NCI-H1092 (cell line): ENCODE measurements around the gene STUB1.
A peak's percentile ranks its signal among the peaks of the same experiment; 100 is the strongest.
"Not testable (repeated sequence)": the region's sequence is repeated elsewhere in the genome, so short reads cannot be mapped to it uniquely, and the experiment has no call there.

Source experiments
- DNase-seq: peaks from one replicate; lab custom pipeline; 2025; lab: John Stamatoyannopoulos, UW

The STUB1 gene

DNA sequence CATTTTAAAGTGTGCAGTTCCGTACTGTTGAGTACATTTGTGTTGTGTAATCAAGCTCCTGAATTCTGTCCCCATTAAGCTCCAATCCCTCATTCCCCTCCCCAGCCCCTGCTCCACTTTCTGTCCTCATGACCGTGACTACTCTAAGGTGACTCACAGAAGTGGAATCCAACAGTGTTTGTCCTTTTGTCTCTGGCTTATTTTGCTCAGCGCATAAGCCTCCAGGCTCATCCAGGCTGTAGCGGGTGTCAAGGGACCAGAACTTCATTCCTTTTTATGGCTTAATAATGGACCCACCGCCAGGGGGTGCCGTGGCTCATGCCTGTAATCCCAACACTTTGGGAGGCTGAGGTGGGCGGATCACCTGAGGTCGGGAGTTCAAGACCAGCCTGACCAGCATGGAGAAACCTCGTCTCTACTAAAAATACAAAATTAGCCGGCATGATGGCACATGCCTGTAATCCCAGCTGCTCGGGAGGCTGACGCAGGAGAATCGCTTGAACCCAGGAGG is 32.6 kb downstream of the STUB1 start:
- DNase-seq: not testable (repeated sequence)

GRCh38 chr16:714079-714478 is 33.9 kb downstream of the STUB1 start:
- no peak for DNase-seq

GRCh38 chr16:714558-715476 is 34.6 kb downstream of the STUB1 start, which contains the start of gene METRN:
Gene METRN (plus strand): TSS chr16:715118. CDS start chr16:715290, 172 bp downstream.
- peak; percentile 66 for DNase-seq

DNA sequence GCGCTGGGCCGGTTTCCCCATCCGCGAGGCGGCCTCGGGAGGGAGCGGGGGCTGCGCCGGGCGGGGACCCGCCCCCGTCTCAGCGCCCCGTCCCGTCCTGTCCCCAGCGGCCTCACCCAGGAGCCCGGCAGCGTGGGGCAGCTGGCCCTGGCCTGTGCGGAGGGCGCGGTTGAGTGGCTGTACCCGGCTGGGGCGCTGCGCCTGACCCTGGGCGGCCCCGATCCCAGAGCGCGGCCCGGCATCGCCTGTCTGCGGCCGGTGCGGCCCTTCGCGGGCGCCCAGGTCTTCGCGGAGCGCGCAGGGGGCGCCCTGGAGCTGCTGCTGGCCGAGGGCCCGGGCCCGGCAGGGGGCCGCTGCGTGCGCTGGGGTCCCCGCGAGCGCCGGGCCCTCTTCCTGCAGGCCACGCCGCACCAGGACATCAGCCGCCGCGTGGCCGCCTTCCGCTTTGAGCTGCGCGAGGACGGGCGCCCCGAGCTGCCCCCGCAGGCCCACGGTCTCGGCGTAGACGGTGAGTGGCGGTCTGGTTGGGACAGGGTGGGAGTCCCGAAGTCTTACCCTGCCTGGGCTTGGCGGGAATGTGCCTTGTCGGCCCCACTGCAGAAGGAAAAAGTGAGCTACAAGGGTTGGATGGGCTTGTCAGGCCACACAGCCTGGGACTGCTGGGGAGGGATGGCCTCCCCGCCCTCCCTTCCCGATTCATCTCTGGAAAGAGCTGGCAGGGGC is 35.4 kb downstream of the STUB1 start:
- no peak for DNase-seq

- peak; percentile 36 for DNase-seq
Observed at GRCh38 chr16:716200-716568, 36.0 kb downstream of the STUB1 start.

DNA sequence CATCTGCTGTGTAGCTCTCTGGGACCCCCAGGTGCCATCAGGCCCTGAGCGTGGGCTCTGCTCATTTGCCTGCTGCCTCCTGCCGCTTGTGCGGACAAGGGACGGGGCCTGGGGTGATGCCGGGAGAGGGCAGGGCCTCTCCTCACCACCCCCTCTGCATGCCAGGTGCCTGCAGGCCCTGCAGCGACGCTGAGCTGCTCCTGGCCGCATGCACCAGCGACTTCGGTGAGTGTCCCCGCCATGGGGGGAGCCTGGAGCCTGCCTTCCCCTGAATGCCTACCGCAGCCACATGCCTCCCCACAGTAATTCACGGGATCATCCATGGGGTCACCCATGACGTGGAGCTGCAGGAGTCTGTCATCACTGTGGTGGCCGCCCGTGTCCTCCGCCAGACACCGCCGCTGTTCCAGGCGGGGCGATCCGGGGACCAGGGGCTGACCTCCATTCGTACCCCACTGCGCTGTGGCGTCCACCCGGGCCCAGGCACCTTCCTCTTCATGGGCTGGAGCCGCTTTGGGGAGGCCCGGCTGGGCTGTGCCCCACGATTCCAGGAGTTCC is 36.6 kb downstream of the STUB1 start:
- DNase-seq: no peak

- no peak for DNase-seq
Observed at GRCh38 chr16:717450-718245, 37.4 kb downstream of the STUB1 start.

DNA sequence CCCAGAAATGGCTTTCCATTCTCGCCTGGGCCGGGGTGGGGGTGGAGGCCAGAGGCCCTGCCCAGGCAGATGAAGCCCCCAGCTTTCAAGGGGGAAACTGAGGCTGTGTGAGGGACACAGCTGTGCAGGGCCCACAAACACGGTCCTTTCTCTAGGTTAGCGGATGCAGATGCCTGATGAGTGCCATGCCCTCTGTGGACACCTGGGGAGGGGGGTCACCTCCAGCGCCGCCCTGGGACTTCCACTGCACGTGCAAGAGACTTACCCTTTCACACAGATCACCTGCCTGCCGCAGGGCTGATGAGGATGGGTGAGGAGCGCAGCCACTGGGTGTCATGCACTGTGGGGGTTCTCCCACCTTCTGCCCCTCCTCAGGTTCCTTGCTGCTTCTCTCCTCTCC is 38.2 kb downstream of the STUB1 start:
- DNase-seq: no peak

DNA sequence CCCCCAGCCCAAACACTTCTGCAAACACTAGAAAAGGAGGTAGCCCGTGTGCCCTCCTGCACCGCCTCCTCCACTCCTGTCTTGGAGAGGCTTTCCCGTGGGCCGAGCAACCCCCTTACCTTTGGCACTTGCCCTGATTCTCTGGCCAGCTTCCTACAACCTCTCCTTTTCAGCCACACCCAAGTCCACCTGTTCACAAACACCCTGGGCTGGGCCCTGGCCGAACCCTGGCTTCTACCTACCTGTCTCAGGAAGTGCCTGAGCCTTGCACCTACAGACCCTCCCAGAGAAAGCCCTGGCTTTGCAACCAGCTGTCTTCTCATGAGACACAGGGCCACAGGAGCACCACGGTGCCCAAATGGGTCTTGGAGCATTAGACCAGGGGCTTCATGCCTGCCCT is 38.7 kb downstream of the STUB1 start:
- no peak for DNase-seq

DNA sequence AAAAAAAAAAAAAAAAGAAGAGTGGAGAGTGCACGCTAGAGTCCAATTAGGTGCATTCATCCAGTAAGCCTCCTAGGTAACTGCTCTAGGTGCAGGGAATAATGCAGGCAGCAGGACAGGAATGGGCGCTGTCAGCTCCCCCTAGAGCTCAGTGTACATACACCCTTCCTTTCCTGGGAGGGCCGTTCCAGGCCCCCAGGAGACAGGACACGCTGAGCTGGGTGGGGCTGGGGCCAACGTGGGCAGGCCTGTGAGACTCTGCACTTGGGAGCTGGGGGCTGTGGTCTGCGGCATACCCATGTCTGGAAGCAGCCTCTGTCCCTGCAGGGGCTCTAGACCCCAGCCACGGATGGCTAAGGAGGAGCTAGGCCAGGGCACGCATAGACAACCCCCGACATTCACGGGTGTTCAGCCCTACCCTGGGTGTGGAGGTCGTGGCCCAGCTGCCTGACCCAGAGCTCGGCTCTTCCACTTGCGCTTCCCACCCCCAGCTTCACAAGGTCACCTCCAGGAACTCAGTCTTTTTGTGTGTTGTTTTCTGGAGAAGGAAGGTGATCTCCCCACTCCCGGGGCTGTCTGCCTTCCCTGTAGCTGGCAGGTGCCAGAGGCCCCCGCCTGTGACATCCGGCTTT is 39.7 kb downstream of the STUB1 start:
- DNase-seq: no peak

DNA sequence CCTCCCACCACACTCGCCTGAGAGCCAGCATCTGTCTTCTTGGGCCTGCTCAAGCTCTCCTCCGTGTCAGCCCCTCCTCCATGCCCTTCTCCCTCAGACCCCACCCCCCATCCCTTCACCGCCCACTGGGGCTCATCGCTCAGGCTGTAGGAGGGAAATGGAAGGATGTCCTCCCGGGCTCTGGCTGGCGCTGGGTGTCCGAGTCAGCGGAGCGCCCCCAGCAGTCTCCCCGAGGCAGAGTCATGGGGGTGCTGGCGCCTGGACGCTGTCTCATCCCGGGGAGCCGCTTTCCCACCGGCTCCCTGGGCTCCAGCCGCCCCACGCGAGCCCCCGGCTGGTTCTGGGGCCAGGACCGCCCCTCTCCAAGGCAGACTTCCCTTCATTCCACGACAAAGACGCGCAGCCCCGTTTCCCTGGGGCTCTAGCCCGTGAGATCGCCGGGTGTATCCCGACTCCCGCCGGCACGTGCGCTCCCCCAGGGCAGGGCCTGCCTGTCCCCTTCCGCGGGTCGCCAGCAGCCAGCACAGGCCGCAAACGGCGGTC is 40.3 kb downstream of the STUB1 start:
- peak; percentile 65 for DNase-seq

DNA sequence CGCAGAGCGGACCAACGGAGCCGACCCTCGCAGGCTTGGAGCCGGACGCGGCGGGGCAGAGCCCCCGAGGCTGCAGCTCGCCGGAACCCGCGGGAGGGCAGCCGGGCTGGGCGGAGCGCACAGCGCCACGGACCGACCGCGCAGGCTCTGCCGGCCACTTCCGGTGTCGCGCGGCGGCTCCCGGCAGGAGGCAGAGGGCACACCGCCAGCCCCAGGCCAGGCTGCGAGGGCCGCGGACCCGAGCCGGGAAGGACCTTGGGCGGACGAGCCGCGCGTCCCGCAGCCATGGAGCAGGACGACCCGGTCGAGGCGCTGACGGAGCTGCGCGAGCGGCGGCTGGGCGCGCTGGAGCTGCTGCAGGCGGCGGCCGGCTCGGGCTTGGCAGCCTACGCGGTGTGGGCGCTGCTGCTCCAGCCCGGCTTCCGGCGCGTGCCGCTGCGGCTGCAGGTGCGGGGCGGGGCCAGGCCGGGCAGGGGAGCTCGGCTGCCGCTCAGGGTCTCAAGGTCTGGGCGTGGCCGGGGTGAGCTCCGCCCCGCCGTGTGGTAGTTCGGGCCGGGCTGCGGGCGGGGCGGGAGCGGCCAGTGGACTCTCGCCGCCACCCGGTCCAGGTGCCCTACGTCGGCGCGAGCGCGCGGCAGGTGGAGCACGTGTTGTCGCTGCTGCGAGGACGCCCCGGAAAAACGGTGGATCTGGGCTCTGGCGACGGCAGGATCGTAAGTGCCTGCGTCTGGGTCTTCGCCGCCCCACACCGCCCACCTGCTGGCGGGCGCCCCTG is 41.0 kb downstream of the STUB1 start, which contains the start of gene ANTKMT:
TSS of gene ANTKMT (plus strand) at position 157 of the 775 bp plus-strand sequence. CDS start at position 286, 129 bp downstream.
- peak; percentile 83 for DNase-seq

DNA sequence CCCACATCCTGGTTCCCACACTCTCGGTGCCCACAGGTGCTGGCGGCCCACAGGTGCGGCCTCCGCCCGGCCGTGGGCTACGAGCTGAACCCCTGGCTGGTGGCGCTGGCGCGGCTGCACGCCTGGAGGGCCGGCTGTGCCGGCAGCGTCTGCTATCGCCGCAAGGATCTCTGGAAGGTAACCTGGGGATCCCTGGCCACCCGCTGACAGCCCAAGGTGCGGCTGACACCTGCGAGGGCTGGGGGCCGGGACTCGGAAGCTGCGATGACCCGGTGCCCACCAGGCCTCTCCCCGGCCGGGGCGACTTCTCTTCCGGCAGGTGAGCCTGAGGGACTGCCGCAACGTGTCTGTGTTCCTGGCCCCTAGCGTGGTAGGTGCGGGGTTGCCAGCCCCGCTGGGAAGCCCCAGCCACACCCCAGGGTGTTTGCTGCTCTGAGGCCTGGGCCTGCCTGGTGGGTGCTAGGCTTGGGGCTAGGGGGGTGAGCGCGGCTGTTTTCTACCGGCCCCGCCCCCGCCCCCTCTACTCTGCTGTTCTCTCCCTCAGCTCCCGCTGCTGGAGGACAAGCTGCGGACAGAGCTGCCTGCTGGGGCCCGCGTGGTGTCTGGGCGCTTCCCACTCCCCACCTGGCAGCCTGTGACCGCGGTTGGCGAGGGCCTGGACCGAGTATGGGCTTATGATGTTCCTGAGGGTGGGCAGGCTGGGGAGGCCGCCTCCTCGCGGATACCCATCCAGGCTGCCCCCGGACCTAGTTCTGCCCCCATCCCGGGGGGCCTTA is 41.7 kb downstream of the STUB1 start:
- no peak for DNase-seq

DNA sequence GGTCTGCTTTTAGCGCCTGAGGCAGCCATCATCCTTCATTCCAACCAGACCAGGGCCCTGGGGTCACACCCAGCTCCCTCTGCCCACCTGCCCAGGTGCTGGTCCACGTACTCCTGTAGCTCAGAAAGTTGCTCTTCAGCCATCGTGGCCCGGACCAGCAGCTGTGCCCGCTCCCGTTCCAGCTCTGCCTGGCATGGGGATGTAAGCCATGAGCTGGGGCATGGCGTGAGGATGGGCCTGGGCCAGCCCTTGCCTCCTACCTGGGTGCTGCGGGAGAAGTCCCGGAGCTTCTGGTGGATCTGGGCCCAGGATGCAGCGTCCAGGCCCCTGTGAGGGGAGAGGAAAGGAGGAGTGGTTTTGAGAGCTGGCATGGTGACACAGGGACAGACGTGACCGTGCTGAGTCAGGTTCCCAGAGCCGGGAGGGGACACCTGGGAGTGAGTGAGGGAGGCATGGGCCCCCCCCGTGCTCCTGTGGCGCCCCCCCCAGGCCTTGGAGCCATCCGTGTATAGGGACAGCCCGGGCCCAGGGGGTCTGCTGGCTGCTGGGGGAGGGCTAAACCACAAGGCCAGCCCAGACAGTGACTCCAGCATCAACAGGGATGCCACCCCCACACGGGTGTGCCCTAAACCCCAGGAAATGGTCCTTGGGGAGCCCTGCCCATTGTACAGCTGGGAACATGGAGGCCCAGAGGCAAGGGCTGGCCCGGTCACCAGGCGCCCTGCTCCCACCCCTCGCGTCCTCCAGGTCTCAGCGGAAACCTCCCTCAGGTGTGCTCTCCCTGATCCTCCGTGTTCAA is 42.8 kb downstream of the STUB1 start:
- DNase-seq: no peak

DNA sequence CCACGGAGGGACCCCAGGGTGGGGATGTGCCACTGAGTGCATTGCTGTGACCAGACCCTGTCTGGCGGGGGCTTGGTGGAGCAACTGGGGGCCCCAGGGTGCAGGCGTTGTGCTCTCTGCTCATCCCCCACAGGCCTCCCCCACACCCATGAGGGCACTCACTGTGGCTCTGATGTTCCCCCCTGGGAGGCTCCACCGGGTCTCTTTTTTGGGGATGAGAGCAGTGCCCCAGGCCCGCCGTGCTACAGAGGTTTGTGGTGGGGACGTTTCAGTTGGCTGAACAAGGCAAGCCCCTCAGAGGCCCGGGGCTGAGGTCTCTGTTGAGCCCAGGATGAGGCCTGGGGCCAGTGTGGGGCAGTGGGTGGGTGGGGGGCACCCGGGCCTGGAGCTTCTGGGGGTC is 43.5 kb downstream of the STUB1 start:
- no peak for DNase-seq

DNA sequence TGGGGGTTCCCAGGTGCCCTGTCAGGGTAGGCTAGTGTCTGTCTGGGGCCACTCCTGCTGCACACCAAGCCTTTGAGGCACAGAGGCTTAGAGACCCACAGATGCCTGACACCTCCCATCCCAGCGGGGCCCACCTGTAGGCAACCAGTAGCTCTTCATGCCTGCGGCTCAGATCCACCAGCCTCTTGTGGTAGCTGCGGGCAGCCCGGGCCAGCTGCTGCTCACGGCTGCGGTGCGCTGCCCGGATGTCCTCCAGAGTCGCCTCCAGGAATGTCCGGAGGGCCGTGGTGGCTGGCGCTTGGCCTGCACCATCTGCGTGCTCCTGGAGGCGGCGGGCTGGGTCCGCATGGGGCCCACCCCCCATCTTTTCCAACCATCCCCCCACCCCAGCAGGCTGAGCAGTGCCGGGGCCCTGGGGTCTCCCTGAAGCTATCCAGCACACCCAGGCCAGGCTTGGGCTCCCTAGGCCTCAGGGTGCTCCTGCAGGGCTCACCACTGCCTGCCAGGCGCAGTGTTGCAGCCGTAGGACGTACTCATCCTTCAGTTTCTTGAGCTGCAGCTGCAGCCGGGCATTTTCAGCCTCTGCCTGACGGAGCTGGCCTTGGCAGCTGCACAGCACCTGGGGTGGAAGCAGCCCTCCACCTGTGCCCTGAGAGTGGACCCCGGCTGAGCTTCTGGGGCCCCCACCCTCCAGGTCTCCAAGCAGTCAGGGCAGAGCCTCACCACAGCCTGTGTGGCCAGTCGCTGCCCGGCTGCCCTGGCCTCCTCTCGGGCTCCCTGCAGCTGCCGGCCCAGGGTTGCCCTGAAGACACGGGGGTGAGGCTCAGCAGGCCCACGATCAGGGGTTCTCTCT is 44.2 kb downstream of the STUB1 start:
- no peak for DNase-seq

GRCh38 chr16:725041-725376 is 44.8 kb downstream of the STUB1 start:
- no peak for DNase-seq
